Measurements from ENCODE around the gene CTNNA3.

DNA sequence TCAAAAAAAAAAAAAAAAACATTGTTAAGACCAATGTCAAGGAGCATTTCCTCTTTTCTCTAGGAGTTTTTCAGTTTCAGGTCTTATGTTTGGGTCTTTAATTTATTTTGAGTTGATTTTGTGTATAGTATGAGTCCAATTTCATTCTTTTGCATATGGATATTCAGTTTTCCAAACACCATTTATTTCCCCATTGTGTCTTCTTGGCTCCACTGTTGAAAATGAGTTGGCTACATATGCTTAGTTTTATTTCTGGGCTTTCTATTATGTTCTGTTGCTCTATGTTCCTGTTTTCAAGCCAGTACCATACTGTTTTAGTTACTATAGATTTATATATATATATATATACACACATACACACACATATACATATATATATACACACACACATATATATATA is 1506.7 kb downstream of the CTNNA3 start:
- TF ChIP-seq POLR2A (IDR thresholded peaks at IDR 0.05) = no peak
- TF ChIP-seq, protein P1, sequence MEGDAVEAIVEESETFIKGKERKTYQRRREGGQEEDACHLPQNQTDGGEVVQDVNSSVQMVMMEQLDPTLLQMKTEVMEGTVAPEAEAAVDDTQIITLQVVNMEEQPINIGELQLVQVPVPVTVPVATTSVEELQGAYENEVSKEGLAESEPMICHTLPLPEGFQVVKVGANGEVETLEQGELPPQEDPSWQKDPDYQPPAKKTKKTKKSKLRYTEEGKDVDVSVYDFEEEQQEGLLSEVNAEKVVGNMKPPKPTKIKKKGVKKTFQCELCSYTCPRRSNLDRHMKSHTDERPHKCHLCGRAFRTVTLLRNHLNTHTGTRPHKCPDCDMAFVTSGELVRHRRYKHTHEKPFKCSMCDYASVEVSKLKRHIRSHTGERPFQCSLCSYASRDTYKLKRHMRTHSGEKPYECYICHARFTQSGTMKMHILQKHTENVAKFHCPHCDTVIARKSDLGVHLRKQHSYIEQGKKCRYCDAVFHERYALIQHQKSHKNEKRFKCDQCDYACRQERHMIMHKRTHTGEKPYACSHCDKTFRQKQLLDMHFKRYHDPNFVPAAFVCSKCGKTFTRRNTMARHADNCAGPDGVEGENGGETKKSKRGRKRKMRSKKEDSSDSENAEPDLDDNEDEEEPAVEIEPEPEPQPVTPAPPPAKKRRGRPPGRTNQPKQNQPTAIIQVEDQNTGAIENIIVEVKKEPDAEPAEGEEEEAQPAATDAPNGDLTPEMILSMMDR (IDR thresholded peaks at IDR 0.05) = no peak
